Measurements from ENCODE around the gene LARP1. TPM values are rescaled to one million over a fixed set of nuclear protein-coding genes. Genes with fewer than 3 reads are reported as not detected.

Gene LARP1
- total RNA-seq, 1 experiment from 2014 or later: 63.9 TPM

DNA sequence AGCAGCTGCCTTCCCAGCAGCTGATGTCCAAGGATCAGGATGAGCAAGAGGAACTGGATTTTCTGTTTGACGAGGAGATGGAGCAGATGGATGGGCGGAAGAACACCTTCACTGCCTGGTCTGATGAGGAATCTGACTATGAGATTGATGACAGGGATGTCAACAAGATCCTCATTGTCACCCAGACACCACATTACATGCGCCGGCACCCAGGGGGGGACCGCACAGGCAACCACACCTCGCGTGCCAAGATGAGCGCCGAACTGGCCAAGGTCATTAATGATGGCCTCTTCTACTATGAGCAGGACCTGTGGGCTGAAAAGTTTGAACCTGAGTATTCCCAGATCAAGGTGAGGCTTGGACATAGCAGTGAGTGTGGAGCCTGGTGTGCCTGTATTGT, 46.9 kb downstream of the LARP1 start:
- Histone ChIP-seq H3K9ac (ENCODE audit: low read length) (no peak overlapping the region), H3K27ac (ENCODE audit: low read length) (no peak overlapping the region), H2AFZ (ENCODE audit: low read length) (no peak overlapping the region), H3K4me2 (ENCODE audit: low read length) (no peak overlapping the region), H3K79me2 (ENCODE audit: low read length) (no peaks in the 10 kb centered on the region; the same call in 1 of the 2 replicates), H3K9me2 (replicated peaks; ENCODE audit: low read length) (no peaks in the 10 kb centered on the region), H3K36me3 (ENCODE audit: low read depth, low read length) (peaks cover 72% of the 10 kb centered on the region), H3K27me3 (ENCODE audit: low read length) (no peaks in the 10 kb centered on the region), H4K20me1 (ENCODE audit: low read length) (no peaks in the 10 kb centered on the region), H3K4me3 (ENCODE audit: low read length) (no peak overlapping the region), H3F3A (ENCODE audit: low read length, unreplicated experiment) (no peaks in the 10 kb centered on the region), H3K4me1 (ENCODE audit: insufficient read depth, low read length) (no peaks in the 10 kb centered on the region), H3K9me3 (ENCODE audit: low read length) (no peaks in the 10 kb centered on the region)
- BruUV-seq (replicated peaks): no TSS peak
- intact Hi-C loops (cut with micrococcal nuclease): no loop called here
- TF ChIP-seq EZH2phosphoT487 (IDR thresholded peaks at IDR 0.05; ENCODE audit: borderline replicate concordance, low read length) (no peak), EZH2 (IDR thresholded peaks at IDR 0.05; ENCODE audit: low read length, unreplicated experiment) (no peak)
- TF ChIP-seq, protein P1, sequence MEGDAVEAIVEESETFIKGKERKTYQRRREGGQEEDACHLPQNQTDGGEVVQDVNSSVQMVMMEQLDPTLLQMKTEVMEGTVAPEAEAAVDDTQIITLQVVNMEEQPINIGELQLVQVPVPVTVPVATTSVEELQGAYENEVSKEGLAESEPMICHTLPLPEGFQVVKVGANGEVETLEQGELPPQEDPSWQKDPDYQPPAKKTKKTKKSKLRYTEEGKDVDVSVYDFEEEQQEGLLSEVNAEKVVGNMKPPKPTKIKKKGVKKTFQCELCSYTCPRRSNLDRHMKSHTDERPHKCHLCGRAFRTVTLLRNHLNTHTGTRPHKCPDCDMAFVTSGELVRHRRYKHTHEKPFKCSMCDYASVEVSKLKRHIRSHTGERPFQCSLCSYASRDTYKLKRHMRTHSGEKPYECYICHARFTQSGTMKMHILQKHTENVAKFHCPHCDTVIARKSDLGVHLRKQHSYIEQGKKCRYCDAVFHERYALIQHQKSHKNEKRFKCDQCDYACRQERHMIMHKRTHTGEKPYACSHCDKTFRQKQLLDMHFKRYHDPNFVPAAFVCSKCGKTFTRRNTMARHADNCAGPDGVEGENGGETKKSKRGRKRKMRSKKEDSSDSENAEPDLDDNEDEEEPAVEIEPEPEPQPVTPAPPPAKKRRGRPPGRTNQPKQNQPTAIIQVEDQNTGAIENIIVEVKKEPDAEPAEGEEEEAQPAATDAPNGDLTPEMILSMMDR (conservative IDR thresholded peaks at IDR 0.05; ENCODE audit: low read depth, low read length): no peak
- POLR2A ChIA-PET (ENCODE audit: unreplicated experiment): interaction anchor here (0.7 kb wide), 1 partner anchor 62 kb away, joined by 3 read pairs; no protein-coding TSS in a partner anchor
- ATAC-seq (no peak), DNase-seq (no peak)
- CTCF ChIA-PET: no interaction called here

DNA sequence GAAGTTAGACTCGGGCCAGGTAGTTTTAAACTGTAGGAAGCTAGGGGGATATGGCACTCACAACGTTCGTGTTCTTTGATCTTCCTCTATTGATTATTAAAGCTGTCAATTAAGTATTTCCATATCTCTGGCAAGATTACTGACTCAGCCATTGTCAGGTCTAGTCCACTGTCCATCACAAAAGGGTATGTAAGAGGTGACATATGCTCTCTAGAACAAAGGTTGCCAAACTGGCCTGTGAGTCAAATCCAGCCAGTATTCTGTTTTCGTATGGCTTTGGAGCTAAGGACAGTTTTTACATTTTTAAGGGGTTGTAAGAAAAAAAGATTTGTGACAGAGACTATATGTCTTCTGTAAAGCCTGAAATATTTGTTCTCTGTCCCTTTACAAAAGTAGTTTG, 51.0 kb downstream of the LARP1 start:
- Histone ChIP-seq H3K4me3 (ENCODE audit: low read length) (no peak overlapping the region), H3K27ac (ENCODE audit: low read length) (no peak overlapping the region), H3F3A (ENCODE audit: low read length, unreplicated experiment) (no peaks in the 10 kb centered on the region), H3K79me2 (ENCODE audit: low read length) (no peaks in the 10 kb centered on the region; the same call in 1 of the 2 replicates), H3K9ac (ENCODE audit: low read length) (no peak overlapping the region), H3K36me3 (ENCODE audit: low read depth, low read length) (peaks cover 53% of the 10 kb centered on the region), H3K9me2 (replicated peaks; ENCODE audit: low read length) (no peaks in the 10 kb centered on the region), H3K4me1 (ENCODE audit: insufficient read depth, low read length) (no peaks in the 10 kb centered on the region), H3K9me3 (ENCODE audit: low read length) (no peaks in the 10 kb centered on the region), H3K27me3 (ENCODE audit: low read length) (no peaks in the 10 kb centered on the region), H3K4me2 (ENCODE audit: low read length) (no peak overlapping the region), H2AFZ (ENCODE audit: low read length) (no peak overlapping the region), H4K20me1 (ENCODE audit: low read length) (no peaks in the 10 kb centered on the region)
- no TSS peak for BruUV-seq (replicated peaks)
- ATAC-seq: no peak
- TF ChIP-seq, protein P1 (conservative IDR thresholded peaks at IDR 0.05; ENCODE audit: low read depth, low read length): no peak
- TF ChIP-seq EZH2phosphoT487 (IDR thresholded peaks at IDR 0.05; ENCODE audit: borderline replicate concordance, low read length): no peak
- TF ChIP-seq EZH2 (IDR thresholded peaks at IDR 0.05; ENCODE audit: low read length, unreplicated experiment): no peak
- no peak for DNase-seq
- POLR2A ChIA-PET (ENCODE audit: unreplicated experiment): no interaction called here
- intact Hi-C loops (cut with micrococcal nuclease): no loop called here
- CTCF ChIA-PET: no interaction called here

DNA sequence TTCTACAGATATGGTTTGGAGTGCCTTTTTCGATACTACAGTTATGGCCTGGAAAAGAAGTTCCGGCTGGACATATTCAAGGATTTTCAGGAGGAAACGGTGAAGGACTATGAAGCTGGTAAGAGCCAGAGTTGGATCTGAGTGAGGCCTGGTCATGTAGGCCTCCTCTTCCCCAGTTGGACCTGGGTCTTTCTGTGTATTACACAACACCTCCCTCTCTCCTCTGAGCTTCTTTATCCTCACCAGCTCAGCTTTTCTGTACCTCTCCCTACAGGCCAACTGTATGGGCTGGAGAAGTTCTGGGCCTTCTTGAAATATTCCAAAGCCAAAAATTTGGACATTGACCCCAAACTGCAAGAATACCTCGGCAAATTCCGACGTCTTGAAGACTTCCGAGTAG, 56.1 kb downstream of the LARP1 start:
- no TSS peak for BruUV-seq (replicated peaks)
- Histone ChIP-seq H3K4me2 (ENCODE audit: low read length) (no peak overlapping the region), H3F3A (ENCODE audit: low read length, unreplicated experiment) (no peaks in the 10 kb centered on the region), H3K27ac (ENCODE audit: low read length) (no peak overlapping the region), H3K4me3 (ENCODE audit: low read length) (no peak overlapping the region), H3K9ac (ENCODE audit: low read length) (no peak overlapping the region), H3K79me2 (ENCODE audit: low read length) (no peaks in the 10 kb centered on the region; the same call in 1 of the 2 replicates), H3K9me2 (replicated peaks; ENCODE audit: low read length) (no peaks in the 10 kb centered on the region), H3K9me3 (ENCODE audit: low read length) (no peaks in the 10 kb centered on the region), H3K36me3 (ENCODE audit: low read depth, low read length) (peaks cover 34% of the 10 kb centered on the region), H2AFZ (ENCODE audit: low read length) (no peak overlapping the region), H3K27me3 (ENCODE audit: low read length) (no peaks in the 10 kb centered on the region), H3K4me1 (ENCODE audit: insufficient read depth, low read length) (no peaks in the 10 kb centered on the region), H4K20me1 (ENCODE audit: low read length) (no peaks in the 10 kb centered on the region)
- DNase-seq (no peak), ATAC-seq (no peak)
- ChIA-PET CTCF (no interaction called here), POLR2A (ENCODE audit: unreplicated experiment) (no interaction called here)
- intact Hi-C loops (cut with micrococcal nuclease): loop anchor here (5.0 kb wide), 2 partner anchors 46 to 54 kb away; partner anchors contain the start of genes CNOT8 and LARP1
- TF ChIP-seq EZH2 (IDR thresholded peaks at IDR 0.05; ENCODE audit: low read length, unreplicated experiment): no peak
- TF ChIP-seq, protein P1 (conservative IDR thresholded peaks at IDR 0.05; ENCODE audit: low read depth, low read length): no peak
- no peak for TF ChIP-seq EZH2phosphoT487 (IDR thresholded peaks at IDR 0.05; ENCODE audit: borderline replicate concordance, low read length)
